AG04449 (cell line): Measurements from ENCODE around the gene SETBP1.

ENCODE experiments used
- CTCF ChIA-PET: fragments of 350-600 bp; formaldehyde crosslinking; extraction: SDS; loops from one replicate; lab custom pipeline; 2021; ENCODE audit warnings: antibody characterized with exemption; lab: Yijun Ruan, JAX
- POLR2A ChIA-PET: fragments of 400-600, 350-600 bp; formaldehyde crosslinking; extraction: SDS; loops from one replicate; lab custom pipeline; 2020; ENCODE audit warnings: antibody characterized with exemption, inconsistent platforms; lab: Yijun Ruan, JAX
- DNase-seq: peaks from one replicate; pipeline ENCODE4 v3.0.0-alpha.2; 2010; ENCODE audit warnings: low read depth, low spot score
- H3K4me3 ChIP-seq: 2 replicates; pipeline ENCODE4 v1.5.1; 2011; ENCODE audit warnings: low read depth, mild to moderate bottlenecking, control low read depth, low read length
- TF ChIP-seq, protein P1 (sequence below): IDR thresholded peaks from one replicate; pipeline ENCODE4 v1.5.1; 2011; ENCODE audit warnings: mild to moderate bottlenecking, moderate library complexity, low read length, control low read depth, inconsistent platforms; ENCODE audit not compliant: insufficient read depth; ENCODE audit errors: missing control alignments

The SETBP1 gene

DNA sequence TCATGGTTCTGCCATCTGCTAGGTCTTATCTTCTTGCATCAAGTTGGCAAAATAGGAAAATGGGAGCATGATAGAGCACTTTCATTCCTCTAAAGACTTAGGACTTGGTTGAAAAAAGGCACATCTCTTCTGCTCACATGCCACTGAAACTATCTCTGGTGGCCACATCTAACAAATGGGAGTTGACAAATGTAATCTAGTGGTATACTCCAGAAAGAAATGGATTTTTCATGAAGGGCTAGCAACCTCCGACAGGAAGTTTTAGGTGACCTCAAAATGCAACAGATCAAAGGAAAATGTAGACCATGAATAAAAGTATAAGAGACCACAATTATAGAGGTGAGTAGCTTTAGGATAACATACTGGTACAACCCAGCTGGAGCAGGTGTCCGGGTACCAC, 224.1 kb downstream of the SETBP1 start:
- no peak overlapping the region for H3K4me3 ChIP-seq
- TF ChIP-seq, protein P1, sequence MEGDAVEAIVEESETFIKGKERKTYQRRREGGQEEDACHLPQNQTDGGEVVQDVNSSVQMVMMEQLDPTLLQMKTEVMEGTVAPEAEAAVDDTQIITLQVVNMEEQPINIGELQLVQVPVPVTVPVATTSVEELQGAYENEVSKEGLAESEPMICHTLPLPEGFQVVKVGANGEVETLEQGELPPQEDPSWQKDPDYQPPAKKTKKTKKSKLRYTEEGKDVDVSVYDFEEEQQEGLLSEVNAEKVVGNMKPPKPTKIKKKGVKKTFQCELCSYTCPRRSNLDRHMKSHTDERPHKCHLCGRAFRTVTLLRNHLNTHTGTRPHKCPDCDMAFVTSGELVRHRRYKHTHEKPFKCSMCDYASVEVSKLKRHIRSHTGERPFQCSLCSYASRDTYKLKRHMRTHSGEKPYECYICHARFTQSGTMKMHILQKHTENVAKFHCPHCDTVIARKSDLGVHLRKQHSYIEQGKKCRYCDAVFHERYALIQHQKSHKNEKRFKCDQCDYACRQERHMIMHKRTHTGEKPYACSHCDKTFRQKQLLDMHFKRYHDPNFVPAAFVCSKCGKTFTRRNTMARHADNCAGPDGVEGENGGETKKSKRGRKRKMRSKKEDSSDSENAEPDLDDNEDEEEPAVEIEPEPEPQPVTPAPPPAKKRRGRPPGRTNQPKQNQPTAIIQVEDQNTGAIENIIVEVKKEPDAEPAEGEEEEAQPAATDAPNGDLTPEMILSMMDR = no peak
- ChIA-PET POLR2A (no interaction called here), CTCF (interaction anchor here (1.3 to 3.8 kb wide), 2 partner anchors 12 to 308 kb away, joined by 4 to 18 read pairs; no protein-coding TSS in a partner anchor)
- no peak for DNase-seq

DNA sequence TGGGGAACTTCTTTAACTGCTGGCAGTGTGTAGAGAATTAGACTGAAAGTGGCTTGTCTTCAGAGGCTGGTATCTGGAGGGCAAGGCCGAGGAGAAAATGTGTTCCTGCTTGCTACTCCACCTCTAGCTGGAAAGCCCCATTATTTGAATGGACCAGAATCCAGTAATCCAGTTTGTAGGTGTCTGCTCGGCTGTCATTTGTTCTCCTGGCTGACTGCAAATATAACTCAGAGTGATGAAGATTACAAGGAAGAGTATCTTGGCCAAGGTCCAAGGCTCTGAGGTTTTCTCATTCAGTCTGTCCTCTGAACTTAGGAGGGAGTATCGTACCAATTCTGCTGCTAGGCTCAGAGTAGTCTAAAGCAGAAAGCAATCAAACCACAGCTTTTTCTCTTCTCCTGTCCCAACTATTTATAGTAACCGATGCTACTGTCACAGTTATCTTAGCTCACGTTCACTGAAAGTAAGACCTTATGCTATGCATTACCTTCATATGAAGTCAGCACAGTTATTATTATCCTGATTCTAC, 228.6 kb downstream of the SETBP1 start:
- TF ChIP-seq, protein P1 = no peak
- no peak for DNase-seq
- no peak overlapping the region for H3K4me3 ChIP-seq
- ChIA-PET CTCF (interaction anchor here (0.8 kb wide), 1 partner anchor 304 kb away, joined by 3 read pairs; no protein-coding TSS in a partner anchor), POLR2A (no interaction called here)

DNA sequence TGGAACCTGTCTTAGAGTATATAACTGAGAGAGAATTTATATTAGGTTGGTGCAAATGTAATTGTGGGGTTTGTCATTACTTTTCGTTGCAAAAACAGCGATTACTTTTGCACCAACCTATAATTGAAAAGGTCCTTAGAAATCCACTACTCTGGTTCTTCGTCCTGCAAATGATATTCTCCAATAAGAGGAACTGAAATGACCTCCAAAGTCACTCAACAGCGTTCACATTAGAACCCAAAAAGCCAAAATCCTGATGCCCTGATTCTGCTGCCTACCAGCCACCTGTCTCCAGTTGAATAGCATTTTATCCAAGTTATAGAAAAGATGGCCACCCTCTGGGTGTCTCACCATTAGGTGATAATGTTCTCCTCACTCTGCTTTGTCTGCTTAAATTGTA, 230.6 kb downstream of the SETBP1 start:
- TF ChIP-seq, protein P1 = no peak
- CTCF ChIA-PET = no interaction called here
- DNase-seq = no peak
- POLR2A ChIA-PET = no interaction called here
- H3K4me3 ChIP-seq = no peak overlapping the region

DNA sequence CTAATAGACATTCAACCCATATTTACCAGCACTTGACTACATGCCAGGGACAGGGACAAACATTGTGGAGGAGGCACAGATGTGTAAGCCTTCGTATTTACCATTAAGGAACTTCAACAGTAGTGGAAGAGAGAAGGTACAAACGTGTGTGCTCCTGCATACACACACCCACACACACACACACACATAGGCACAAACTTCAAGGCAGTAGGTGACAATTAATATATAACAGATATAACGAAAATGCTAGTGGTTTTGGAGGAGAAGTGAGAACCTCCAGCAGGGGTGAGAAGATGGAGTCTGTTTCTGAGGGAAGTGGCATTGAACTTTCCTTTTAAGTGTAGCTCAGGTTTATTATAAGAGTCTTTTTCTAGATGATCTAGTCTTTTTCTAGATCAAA, 231.1 kb downstream of the SETBP1 start:
- POLR2A ChIA-PET = no interaction called here
- no peak for DNase-seq
- TF ChIP-seq, protein P1 = no peak
- CTCF ChIA-PET = no interaction called here
- no peak overlapping the region for H3K4me3 ChIP-seq

DNA sequence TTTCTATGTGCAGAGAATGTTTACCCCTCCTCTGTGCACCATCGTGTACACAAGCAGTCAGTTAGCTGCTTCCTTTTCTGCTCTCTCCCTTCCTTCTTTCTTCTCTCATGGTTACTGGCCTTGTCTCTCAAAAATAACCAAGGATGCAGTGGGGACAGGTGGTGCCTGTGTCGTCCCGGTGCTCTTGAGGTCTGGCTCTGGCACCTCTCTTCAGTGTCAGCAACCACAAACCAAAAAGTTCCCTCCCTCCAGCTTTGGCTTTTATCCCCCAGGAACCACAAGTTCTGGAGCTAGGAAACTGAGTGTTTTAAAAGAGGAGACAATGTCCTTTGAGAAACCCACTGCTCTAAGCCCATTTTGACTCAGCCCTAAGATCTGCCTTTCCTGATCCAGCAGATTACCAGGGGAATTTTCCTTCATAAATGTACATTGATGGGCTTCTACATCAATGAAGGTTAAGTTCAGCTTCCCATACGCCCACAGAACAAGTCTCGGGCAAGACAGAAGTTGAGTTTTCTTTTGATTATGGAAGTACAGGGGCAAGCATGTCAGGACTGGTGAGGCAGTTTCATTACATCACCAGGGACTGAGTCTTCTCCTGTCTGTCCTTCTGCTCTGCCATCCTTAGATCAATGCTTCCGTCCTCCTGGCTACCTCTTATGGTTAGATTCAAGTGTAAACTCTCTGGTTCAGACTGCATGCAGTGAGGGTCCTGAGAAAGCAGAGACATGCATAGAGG, 232.2 kb downstream of the SETBP1 start:
- ChIA-PET CTCF (interaction anchor here (1.0 to 1.5 kb wide), 2 partner anchors 7 to 17 kb away, joined by 3 read pairs; no protein-coding TSS in a partner anchor), POLR2A (no interaction called here)
- DNase-seq = no peak
- TF ChIP-seq, protein P1 = no peak
- no peak overlapping the region for H3K4me3 ChIP-seq

DNA sequence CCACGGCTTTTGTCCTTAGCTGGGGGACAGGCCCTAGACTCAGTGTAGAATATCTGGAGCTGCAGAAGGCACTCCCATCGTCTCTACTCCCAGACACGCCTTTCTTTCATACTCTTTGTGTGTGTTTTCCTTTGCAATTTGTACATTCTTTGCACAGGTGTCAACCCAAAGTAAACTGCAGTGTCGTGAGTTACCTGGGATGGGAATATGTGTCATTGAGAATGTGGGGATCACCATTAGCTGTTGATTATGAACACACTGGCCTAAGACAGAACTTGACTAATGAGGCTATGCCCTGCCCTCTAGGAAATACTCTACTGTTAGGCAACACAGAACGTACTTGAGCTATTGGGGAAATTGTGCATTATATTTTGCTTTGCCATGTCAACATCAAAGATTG, 233.3 kb downstream of the SETBP1 start:
- TF ChIP-seq, protein P1 = no peak
- ChIA-PET POLR2A (no interaction called here), CTCF (interaction anchor here (1.0 to 1.5 kb wide), 2 partner anchors 8 to 18 kb away, joined by 3 read pairs; no protein-coding TSS in a partner anchor)
- H3K4me3 ChIP-seq = no peak overlapping the region
- no peak for DNase-seq
